Brain microvascular endothelial cell (primary cell): ENCODE results near the gene SEPHS1.

Experiments used
- DNase-seq: peaks from one replicate; pipeline ENCODE4 v3.0.0-alpha.2; 2020
- H3K27ac ChIP-seq: fragments of 250-450 bp; sonication (Bioruptor Pico); 2 replicates; pipeline ENCODE4 v1.5.1; 2020; ENCODE audit warnings: mild to moderate bottlenecking, moderate library complexity
- H3K27me3 ChIP-seq: fragments of 250-450 bp; sonication (Bioruptor Pico); replicated peaks from 2 replicates; pipeline ENCODE4 v1.5.1; 2020; ENCODE audit warnings: mild to moderate bottlenecking
- H3K36me3 ChIP-seq: fragments of 250-450 bp; sonication (Bioruptor Pico); replicated peaks from 2 replicates; pipeline ENCODE4 v1.5.1; 2020; ENCODE audit warnings: mild to moderate bottlenecking
- H3K4me3 ChIP-seq: 2 replicates; pipeline ENCODE4 v1.5.1; 2011; ENCODE audit warnings: low read depth, mild to moderate bottlenecking, control low read depth, low read length, moderate library complexity
- in situ Hi-C: cut with HindIII; loops from 2 replicates; pipeline ENCODE4 v1.10.0; 2017; ENCODE audit warnings: low sequenced_read_pairs, low pct_ligation_motif_present
- TF ChIP-seq, protein P1 (sequence below): IDR thresholded peaks from 2 replicates; pipeline ENCODE4 v1.5.1; 2011; ENCODE audit warnings: low read depth, mild to moderate bottlenecking, moderate library complexity, low read length, control low read depth, inconsistent platforms; ENCODE audit errors: missing control alignments

The SEPHS1 gene, protein sequence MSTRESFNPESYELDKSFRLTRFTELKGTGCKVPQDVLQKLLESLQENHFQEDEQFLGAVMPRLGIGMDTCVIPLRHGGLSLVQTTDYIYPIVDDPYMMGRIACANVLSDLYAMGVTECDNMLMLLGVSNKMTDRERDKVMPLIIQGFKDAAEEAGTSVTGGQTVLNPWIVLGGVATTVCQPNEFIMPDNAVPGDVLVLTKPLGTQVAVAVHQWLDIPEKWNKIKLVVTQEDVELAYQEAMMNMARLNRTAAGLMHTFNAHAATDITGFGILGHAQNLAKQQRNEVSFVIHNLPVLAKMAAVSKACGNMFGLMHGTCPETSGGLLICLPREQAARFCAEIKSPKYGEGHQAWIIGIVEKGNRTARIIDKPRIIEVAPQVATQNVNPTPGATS

DNA sequence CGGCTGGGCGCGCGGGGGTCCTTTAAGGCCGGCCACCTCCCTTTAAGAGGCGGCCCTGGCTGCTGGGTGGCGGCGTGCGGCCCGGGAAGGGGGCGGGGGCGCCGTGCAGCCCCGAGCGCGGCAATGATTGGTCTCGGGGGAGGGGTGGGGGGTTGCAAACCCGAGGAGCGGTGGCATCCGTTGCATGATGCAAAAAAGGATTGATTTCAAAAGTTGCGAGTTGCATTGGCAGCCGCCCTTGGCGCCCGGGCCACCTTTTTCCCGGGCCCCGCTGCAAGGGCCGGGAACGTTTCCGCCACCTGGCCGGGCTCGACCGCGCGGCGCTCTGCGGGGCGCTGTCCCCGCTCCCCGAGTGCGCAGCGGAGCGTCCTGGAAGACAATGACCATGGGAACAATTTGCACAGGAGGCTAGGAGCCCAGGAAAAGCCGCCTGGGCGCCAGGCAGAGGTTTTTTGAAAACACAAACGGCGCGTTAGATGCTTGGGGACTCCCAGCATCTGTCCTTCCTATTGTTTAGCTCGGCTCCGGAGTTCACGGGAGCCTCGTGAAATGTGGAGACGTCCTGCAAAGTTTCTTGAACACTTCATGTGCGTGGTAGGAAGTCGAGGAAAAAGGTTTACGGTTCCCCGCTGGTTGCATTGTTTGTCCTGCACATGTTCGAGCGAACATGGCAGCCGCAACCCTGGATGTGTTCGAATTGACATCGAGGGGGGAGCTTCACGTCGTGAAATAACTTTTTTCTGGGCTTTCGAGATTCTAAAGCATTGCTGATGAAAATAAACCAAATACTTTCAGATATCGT lies at the start of gene SEPHS1:
TSS of gene SEPHS1 (minus strand) at position 78 of the 802 bp plus-strand sequence. CDS start 3,343 bp downstream, outside the sequence.
- peak; percentile 28 for DNase-seq
- Histone ChIP-seq H3K36me3 (no peaks in the 10 kb centered on the region), H3K27me3 (peaks cover 20% of the 10 kb centered on the region), H3K4me3 (peak within 1 kb of the TSS; percentile 62), H3K27ac (peak within 1 kb of the TSS; percentile 90)
- in situ Hi-C loops: no loop called here
- TF ChIP-seq, protein P1, sequence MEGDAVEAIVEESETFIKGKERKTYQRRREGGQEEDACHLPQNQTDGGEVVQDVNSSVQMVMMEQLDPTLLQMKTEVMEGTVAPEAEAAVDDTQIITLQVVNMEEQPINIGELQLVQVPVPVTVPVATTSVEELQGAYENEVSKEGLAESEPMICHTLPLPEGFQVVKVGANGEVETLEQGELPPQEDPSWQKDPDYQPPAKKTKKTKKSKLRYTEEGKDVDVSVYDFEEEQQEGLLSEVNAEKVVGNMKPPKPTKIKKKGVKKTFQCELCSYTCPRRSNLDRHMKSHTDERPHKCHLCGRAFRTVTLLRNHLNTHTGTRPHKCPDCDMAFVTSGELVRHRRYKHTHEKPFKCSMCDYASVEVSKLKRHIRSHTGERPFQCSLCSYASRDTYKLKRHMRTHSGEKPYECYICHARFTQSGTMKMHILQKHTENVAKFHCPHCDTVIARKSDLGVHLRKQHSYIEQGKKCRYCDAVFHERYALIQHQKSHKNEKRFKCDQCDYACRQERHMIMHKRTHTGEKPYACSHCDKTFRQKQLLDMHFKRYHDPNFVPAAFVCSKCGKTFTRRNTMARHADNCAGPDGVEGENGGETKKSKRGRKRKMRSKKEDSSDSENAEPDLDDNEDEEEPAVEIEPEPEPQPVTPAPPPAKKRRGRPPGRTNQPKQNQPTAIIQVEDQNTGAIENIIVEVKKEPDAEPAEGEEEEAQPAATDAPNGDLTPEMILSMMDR: no peak

DNA sequence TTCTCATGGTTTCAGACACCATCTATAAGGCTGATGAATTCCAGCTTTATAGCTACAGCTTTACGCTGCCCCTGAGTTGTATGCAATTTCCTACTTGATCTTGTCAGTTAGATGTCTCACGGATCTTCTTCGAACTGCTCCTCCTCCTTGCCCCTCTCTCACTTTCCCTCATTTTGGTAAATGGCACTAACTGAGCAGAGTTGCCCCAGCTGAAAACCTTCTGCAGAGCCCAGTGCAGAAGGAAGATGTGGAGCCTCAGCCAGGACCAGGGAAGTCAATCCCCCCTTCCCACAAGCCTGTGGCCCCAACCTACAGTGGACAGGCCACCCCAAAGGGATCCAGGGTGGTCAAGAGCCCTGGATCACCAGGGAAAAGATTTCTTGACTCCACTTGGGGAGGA lies 49.0 kb upstream of the SEPHS1 start:
- no peak for DNase-seq
- Histone ChIP-seq H3K4me3 (no peak overlapping the region), H3K27ac (no peak overlapping the region), H3K27me3 (no peaks in the 10 kb centered on the region), H3K36me3 (no peaks in the 10 kb centered on the region)
- in situ Hi-C loops: no loop called here
- TF ChIP-seq, protein P1: no peak

DNA sequence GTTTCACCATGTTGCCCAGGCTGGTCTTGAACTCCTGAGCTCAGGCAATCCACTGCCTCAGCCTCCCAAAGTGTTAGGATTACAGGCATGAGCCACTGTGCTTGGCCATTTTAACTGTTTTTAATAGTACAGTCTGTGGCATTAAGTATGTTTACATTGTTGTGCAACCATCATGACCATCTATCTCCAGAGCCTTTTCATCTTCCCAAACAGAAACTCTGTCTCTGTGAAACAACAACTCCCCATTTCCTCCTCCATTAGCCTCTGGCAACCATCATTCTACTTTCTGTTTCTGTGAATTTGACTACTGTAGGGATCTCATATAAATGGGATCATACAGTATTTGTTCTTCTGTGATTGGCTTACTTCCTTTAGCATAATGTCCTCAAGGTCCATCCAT lies 48.3 kb upstream of the SEPHS1 start:
- no peak for DNase-seq
- TF ChIP-seq, protein P1: no peak
- Histone ChIP-seq H3K27me3 (no peaks in the 10 kb centered on the region), H3K4me3 (no peak overlapping the region), H3K27ac (no peak overlapping the region), H3K36me3 (no peaks in the 10 kb centered on the region)
- in situ Hi-C loops: no loop called here

DNA sequence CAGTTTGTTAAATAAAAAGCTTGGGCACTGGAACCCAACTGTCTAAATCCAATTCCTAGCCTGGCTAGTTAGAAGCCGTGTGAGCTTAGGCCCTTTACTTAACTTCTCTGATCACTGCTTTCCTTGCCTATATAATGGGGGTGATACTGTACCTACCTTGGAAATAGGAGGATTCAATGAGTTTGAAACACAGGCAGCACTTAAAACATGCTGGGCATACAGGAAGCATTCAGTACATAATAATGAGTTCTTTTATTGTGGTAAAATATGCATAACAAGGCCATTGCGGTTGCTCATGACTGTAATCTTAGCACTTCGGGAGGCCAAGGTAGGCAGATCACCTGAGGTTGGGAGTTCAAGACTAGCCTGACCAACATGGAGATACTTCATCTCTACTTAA lies 47.4 kb upstream of the SEPHS1 start:
- in situ Hi-C loops: no loop called here
- DNase-seq: no peak
- Histone ChIP-seq H3K4me3 (no peak overlapping the region), H3K27ac (no peak overlapping the region), H3K27me3 (no peaks in the 10 kb centered on the region), H3K36me3 (no peaks in the 10 kb centered on the region)
- TF ChIP-seq, protein P1: no peak

DNA sequence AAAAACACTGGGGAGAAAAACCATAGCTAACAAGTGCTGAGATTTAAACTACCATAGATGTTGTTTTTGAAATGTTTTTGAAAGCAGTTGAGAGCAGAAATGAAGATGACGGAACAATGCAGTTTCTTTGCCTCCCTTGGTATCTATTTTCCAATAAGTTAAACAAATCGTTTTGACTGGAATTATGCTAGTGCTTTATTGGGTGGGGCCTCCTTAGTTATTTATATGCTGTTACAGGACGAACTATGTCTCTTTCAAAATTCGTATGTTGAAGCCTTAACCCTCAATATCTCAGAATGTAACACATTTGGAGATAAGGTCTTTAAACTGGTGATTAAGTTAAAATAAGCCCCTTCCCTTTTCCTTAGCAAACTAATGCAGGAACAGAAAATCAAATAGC lies 45.5 kb upstream of the SEPHS1 start:
- Histone ChIP-seq H3K36me3 (no peaks in the 10 kb centered on the region), H3K27ac (no peak overlapping the region), H3K27me3 (no peaks in the 10 kb centered on the region), H3K4me3 (no peak overlapping the region)
- TF ChIP-seq, protein P1: no peak
- no peak for DNase-seq
- in situ Hi-C loops: no loop called here
